HG02759 (cell line): ENCODE measurements around the gene AP5S1.
"Not testable (repeated sequence)": the region's sequence is repeated elsewhere in the genome, so short reads cannot be mapped to it uniquely, and the experiment has no call there.

Source experiments
- ATAC-seq: cut with Tn5 transposase; IDR thresholded peaks from one replicate; pipeline ENCODE4 v1.9.1; 2021; ENCODE audit warnings: mild to moderate bottlenecking, moderate library complexity; ENCODE audit not compliant: unreplicated experiment

Gene AP5S1

GRCh38 chr20:3811467-3812258, 8.7 kb upstream of the AP5S1 start:
- ATAC-seq, result peak; percentile 59

GRCh38 chr20:3812259-3812681, 8.1 kb upstream of the AP5S1 start:
- ATAC-seq, result no peak

GRCh38 chr20:3812975-3813847, 7.1 kb upstream of the AP5S1 start:
- ATAC-seq, result no peak

- no peak for ATAC-seq
These were observed 6.3 kb upstream of the AP5S1 start for GRCh38 chr20:3813848-3814581.

- ATAC-seq, result no peak
These were observed 5.3 kb upstream of the AP5S1 start for GRCh38 chr20:3814928-3815495.

GRCh38 chr20:3815703-3816315, 4.5 kb upstream of the AP5S1 start:
- no peak for ATAC-seq

GRCh38 chr20:3818155-3819151, 1.9 kb upstream of the AP5S1 start:
- no peak for ATAC-seq

- no peak for ATAC-seq
These were observed 818 bp upstream of the AP5S1 start for GRCh38 chr20:3819411-3820047.

- peak; percentile 1 for ATAC-seq
These were observed 767 bp downstream of the AP5S1 start for GRCh38 chr20:3820901-3821727.

- ATAC-seq, result no peak
These were observed 1.6 kb downstream of the AP5S1 start for GRCh38 chr20:3821996-3822395.

- no peak for ATAC-seq
These were observed 3.5 kb downstream of the AP5S1 start for GRCh38 chr20:3823881-3824280.

- ATAC-seq, result no peak
These were observed 5.2 kb downstream of the AP5S1 start for GRCh38 chr20:3825526-3825925.

- ATAC-seq, result no peak
These were observed 6.1 kb downstream of the AP5S1 start for GRCh38 chr20:3826420-3826819.

GRCh38 chr20:3828798-3829197, 8.5 kb downstream of the AP5S1 start:
- no peak for ATAC-seq

- ATAC-seq, result not testable (repeated sequence)
These were observed 9.5 kb downstream of the AP5S1 start for GRCh38 chr20:3829891-3830290.

- ATAC-seq, result no peak
These were observed 15.8 kb downstream of the AP5S1 start for GRCh38 chr20:3836132-3836531.

- no peak for ATAC-seq
These were observed 19.0 kb downstream of the AP5S1 start for GRCh38 chr20:3839328-3839727.

GRCh38 chr20:3840201-3840600, 19.9 kb downstream of the AP5S1 start:
- not testable (repeated sequence) for ATAC-seq
